Kidney tubule cell (primary cell): ENCODE results near the gene MAGEH1.
"Not testable (repeated sequence)": the region's sequence is repeated elsewhere in the genome, so short reads cannot be mapped to it uniquely, and the experiment has no call there.

Source experiments
- DNase-seq: peaks from one replicate; pipeline ENCODE4 v3.0.0-alpha.2; 2018; ENCODE audit warnings: low spot score

The MAGEH1 gene

GRCh38 chrX:55451990-55452832 is at the start of gene MAGEH1:
Gene MAGEH1, plus strand, starts transcription at chrX:55452127. Its CDS starts 248 bp downstream, at chrX:55452375.
- DNase-seq, result peak; percentile 77

GRCh38 chrX:55427079-55427478 is 24.8 kb upstream of the MAGEH1 start:
- DNase-seq, result not testable (repeated sequence)

GRCh38 chrX:55443468-55443867 is 8.5 kb upstream of the MAGEH1 start:
- not testable (repeated sequence) for DNase-seq

- peak; percentile 4 for DNase-seq
These were observed 1.7 kb upstream of the MAGEH1 start for GRCh38 chrX:55450259-55450658.

- no peak for DNase-seq
These were observed 786 bp upstream of the MAGEH1 start for GRCh38 chrX:55451141-55451540.

GRCh38 chrX:55451626-55451989 is 319 bp upstream of the MAGEH1 start:
- DNase-seq, result no peak

GRCh38 chrX:55452833-55453124 is 852 bp downstream of the MAGEH1 start:
- no peak for DNase-seq

GRCh38 chrX:55455708-55456107 is 3.8 kb downstream of the MAGEH1 start:
- DNase-seq, result not testable (repeated sequence)

- not testable (repeated sequence) for DNase-seq
These were observed 7.5 kb downstream of the MAGEH1 start for GRCh38 chrX:55459426-55459825.

- DNase-seq, result not testable (repeated sequence)
These were observed 8.0 kb downstream of the MAGEH1 start for GRCh38 chrX:55459926-55460325.

- not testable (repeated sequence) for DNase-seq
These were observed 12.1 kb downstream of the MAGEH1 start for GRCh38 chrX:55464050-55464449.

GRCh38 chrX:55465108-55465507 is 13.2 kb downstream of the MAGEH1 start:
- not testable (repeated sequence) for DNase-seq

GRCh38 chrX:55465791-55466190 is 13.9 kb downstream of the MAGEH1 start:
- DNase-seq, result not testable (repeated sequence)

- DNase-seq, result not testable (repeated sequence)
These were observed 28.0 kb downstream of the MAGEH1 start for GRCh38 chrX:55479956-55480355.

GRCh38 chrX:55480390-55481062 is 28.6 kb downstream of the MAGEH1 start:
- DNase-seq, result no peak

- DNase-seq, result peak; percentile 3
These were observed 33.0 kb downstream of the MAGEH1 start for GRCh38 chrX:55484948-55485347.

GRCh38 chrX:55486736-55487135 is 34.8 kb downstream of the MAGEH1 start:
- DNase-seq, result peak; percentile 71

- DNase-seq, result no peak
These were observed 35.2 kb downstream of the MAGEH1 start for GRCh38 chrX:55487143-55487542.

GRCh38 chrX:55488006-55488592 is 36.2 kb downstream of the MAGEH1 start:
- DNase-seq, result no peak

GRCh38 chrX:55488593-55489313 is 36.8 kb downstream of the MAGEH1 start:
- peak; percentile 45 for DNase-seq

GRCh38 chrX:55489314-55490009 is 37.5 kb downstream of the MAGEH1 start, which contains the start of gene USP51:
Gene USP51, minus strand, starts transcription at chrX:55489848. Its CDS starts 909 bp downstream, at chrX:55488939.
- DNase-seq, result peak; percentile 7

GRCh38 chrX:55490121-55490520 is 38.2 kb downstream of the MAGEH1 start:
- DNase-seq, result no peak
